GM23338 (cell line): ENCODE results near the gene FUT8. TPM values are rescaled to one million over a fixed set of nuclear protein-coding genes. Genes with fewer than 3 reads are reported as not detected.

ENCODE experiments used
- ATAC-seq: fragments of 200-7000 bp; cut with Tn5 transposase; 3 replicates; pipeline ENCODE4 v1.9.1; 2020
- DNase-seq: peaks from one replicate; pipeline ENCODE4 v3.0.0-alpha.2; 2015; ENCODE audit warnings: low spot score
- H2AFZ ChIP-seq: fragments of 200-600 bp; sonication (generic); 2 replicates; pipeline ENCODE4 v1.8.0; 2016; ENCODE audit warnings: antibody characterized with exemption, mild to moderate bottlenecking, moderate library complexity
- H3F3A ChIP-seq: fragments of 200-600 bp; sonication (generic); replicated peaks from 2 replicates; pipeline ENCODE4 v1.8.0; 2017; ENCODE audit warnings: antibody characterized with exemption, mixed run types, low read depth
- H3K27ac ChIP-seq: fragments of 200-600 bp; sonication (generic); 2 replicates; pipeline ENCODE4 v1.6.1; 2016; ENCODE audit warnings: low read depth
- H3K27me3 ChIP-seq: fragments of 200-600 bp; sonication (generic); 2 replicates; pipeline ENCODE4 v1.8.0; 2016; ENCODE audit warnings: mild to moderate bottlenecking, mixed run types, moderate library complexity; ENCODE audit not compliant: insufficient read depth
- H3K36me3 ChIP-seq: fragments of 200-600 bp; sonication (generic); 2 replicates; pipeline ENCODE4 v1.8.0; 2016; ENCODE audit warnings: mild to moderate bottlenecking; ENCODE audit not compliant: insufficient read depth
- H3K4me1 ChIP-seq: fragments of 200-600 bp; sonication (generic); 2 replicates; pipeline ENCODE4 v1.8.0; 2016; ENCODE audit warnings: mild to moderate bottlenecking, moderate library complexity; ENCODE audit not compliant: insufficient read depth
- H3K4me2 ChIP-seq: fragments of 200-600 bp; sonication (generic); 2 replicates; pipeline ENCODE4 v1.7.1; 2017; ENCODE audit warnings: mixed run types
- H3K4me3 ChIP-seq: fragments of 200-600 bp; sonication (generic); 2 replicates; pipeline ENCODE4 v1.6.1; 2016; ENCODE audit warnings: mixed run types
- H3K79me2 ChIP-seq: fragments of 200-600 bp; sonication (generic); replicated peaks from 2 replicates; pipeline ENCODE4 v1.8.0; 2017; ENCODE audit warnings: mild to moderate bottlenecking; ENCODE audit not compliant: insufficient read depth
- H3K9me2 ChIP-seq: fragments of 200-600 bp; sonication (generic); 2 replicates; pipeline ENCODE4 v1.8.0; 2017; ENCODE audit not compliant: insufficient read depth
- H4K20me1 ChIP-seq: fragments of 200-600 bp; sonication (generic); replicated peaks from 2 replicates; pipeline ENCODE4 v1.8.0; 2017; ENCODE audit warnings: mild to moderate bottlenecking; ENCODE audit not compliant: insufficient read depth
- H3K27ac Mint-ChIP-seq: 2 replicates; pipeline ENCODE4 v1.8.0; 2020; ENCODE audit warnings: inconsistent platforms, mild to moderate bottlenecking, moderate library complexity, mixed read lengths
- H3K27me3 Mint-ChIP-seq: 3 replicates; pipeline ENCODE4 v1.8.0; 2022; ENCODE audit warnings: low read depth, mild to moderate bottlenecking, moderate library complexity, mixed read lengths, inconsistent platforms; ENCODE audit not compliant: insufficient read depth, poor library complexity
- H3K36me3 Mint-ChIP-seq: 3 replicates; pipeline ENCODE4 v1.8.0; 2021; ENCODE audit warnings: low read depth, mild to moderate bottlenecking, inconsistent platforms, moderate library complexity, mixed read lengths
- H3K4me1 Mint-ChIP-seq: 3 replicates; pipeline ENCODE4 v1.8.0; 2020; ENCODE audit warnings: mild to moderate bottlenecking, inconsistent platforms, mixed read lengths
- H3K4me3 Mint-ChIP-seq: 3 replicates; pipeline ENCODE4 v1.8.0; 2021; ENCODE audit warnings: moderate library complexity, mild to moderate bottlenecking, inconsistent platforms, mixed read lengths
- H3K9me3 Mint-ChIP-seq: 3 replicates; pipeline ENCODE4 v1.8.0; 2020; ENCODE audit warnings: moderate library complexity, mild to moderate bottlenecking, inconsistent platforms, mixed read lengths
- CREB1 ChIP-seq: fragments of 250-450 bp; sonication (Bioruptor Pico); IDR thresholded peaks from 2 replicates; pipeline ENCODE4 v1.5.0; 2020; ENCODE audit warnings: low read depth, mild to moderate bottlenecking, moderate library complexity
- ETS1 ChIP-seq: IDR thresholded peaks from 2 replicates; pipeline ENCODE4 v1.6.1; 2016; ENCODE audit warnings: antibody characterized with exemption
- EZH2phosphoT487 ChIP-seq: fragments of 200-600 bp; sonication (generic); IDR thresholded peaks from one replicate; pipeline ENCODE4 v1.8.1; 2018; ENCODE audit warnings: antibody characterized with exemption; ENCODE audit not compliant: unreplicated experiment
- NANOG ChIP-seq: IDR thresholded peaks from 2 replicates; pipeline ENCODE4 v1.6.1; 2016; ENCODE audit warnings: antibody characterized with exemption, borderline replicate concordance
- ZNF114 ChIP-seq: fragments of 250-450 bp; sonication (Bioruptor Pico); IDR thresholded peaks from 2 replicates; pipeline ENCODE4 v1.5.0; 2020; ENCODE audit warnings: mild to moderate bottlenecking, moderate library complexity
- polyA plus RNA-seq: library from polyadenylated mRNA; unstranded; fragments of >200 nt; fragmentation: Nextera tagmentation; extraction: Ambion mirVana; gene quantifications from 2 replicates; pipeline ENCODE4 v1.2.1, GENCODE V29; 2016
- total RNA-seq: library from RNA; depleted of rRNA; stranded (reverse); fragments of >200 nt; shearing (Covaris generic); gene quantifications from 2 replicates; pipeline ENCODE4 v1.2.3, GENCODE V29; 2014
- TF ChIP-seq, protein P1 (sequence below), 2 experiments: fragments of 200-600 bp in 1 of 2; sonication (generic) in 1 of 2; conservative IDR thresholded peaks; 2 replicates each; pipeline versions ENCODE4 v1.5.1 to v1.6.1; 2016 to 2017; ENCODE audit warnings: antibody characterized with exemption in 2 of 2, low read depth in 2 of 2, mild to moderate bottlenecking in 2 of 2, moderate library complexity in 1 of 2

Gene FUT8
- total and polyA plus RNA-seq, 2 experiments from 2014 or later: 8.2 to 23.2 TPM

GRCh38 chr14:65789363-65789762 lies 376.8 kb downstream of the FUT8 start (continued):
- TF ChIP-seq, protein P1, sequence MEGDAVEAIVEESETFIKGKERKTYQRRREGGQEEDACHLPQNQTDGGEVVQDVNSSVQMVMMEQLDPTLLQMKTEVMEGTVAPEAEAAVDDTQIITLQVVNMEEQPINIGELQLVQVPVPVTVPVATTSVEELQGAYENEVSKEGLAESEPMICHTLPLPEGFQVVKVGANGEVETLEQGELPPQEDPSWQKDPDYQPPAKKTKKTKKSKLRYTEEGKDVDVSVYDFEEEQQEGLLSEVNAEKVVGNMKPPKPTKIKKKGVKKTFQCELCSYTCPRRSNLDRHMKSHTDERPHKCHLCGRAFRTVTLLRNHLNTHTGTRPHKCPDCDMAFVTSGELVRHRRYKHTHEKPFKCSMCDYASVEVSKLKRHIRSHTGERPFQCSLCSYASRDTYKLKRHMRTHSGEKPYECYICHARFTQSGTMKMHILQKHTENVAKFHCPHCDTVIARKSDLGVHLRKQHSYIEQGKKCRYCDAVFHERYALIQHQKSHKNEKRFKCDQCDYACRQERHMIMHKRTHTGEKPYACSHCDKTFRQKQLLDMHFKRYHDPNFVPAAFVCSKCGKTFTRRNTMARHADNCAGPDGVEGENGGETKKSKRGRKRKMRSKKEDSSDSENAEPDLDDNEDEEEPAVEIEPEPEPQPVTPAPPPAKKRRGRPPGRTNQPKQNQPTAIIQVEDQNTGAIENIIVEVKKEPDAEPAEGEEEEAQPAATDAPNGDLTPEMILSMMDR (conservative IDR thresholded peaks at IDR 0.05; ENCODE audit: low read depth in 2 of 2): no peak
- TF ChIP-seq CREB1 (CRISPR knock-in tag): no peak
- TF ChIP-seq NANOG: no peak
- TF ChIP-seq EZH2phosphoT487: no peak

- H3K9me2 ChIP-seq: peaks cover 3% of the 10 kb centered on the region; the same call in 1 of the 2 replicates
- no peaks in the 10 kb centered on the region for H3K27me3 Mint-ChIP-seq
- no peaks in the 10 kb centered on the region for H3K27me3 ChIP-seq
- no peaks in the 10 kb centered on the region for H3F3A ChIP-seq
- H3K9me3 Mint-ChIP-seq: no peaks in the 10 kb centered on the region
- no peak overlapping the region for H3K4me2 ChIP-seq
- H3K4me3 Mint-ChIP-seq: no peak overlapping the region
- H3K79me2 ChIP-seq: no peaks in the 10 kb centered on the region
- no peaks in the 10 kb centered on the region for H3K4me1 ChIP-seq
- ATAC-seq (peak; percentile 70), DNase-seq (peak; percentile 42)
- no peaks in the 10 kb centered on the region; the same call in 2 of the 3 replicates for H3K4me1 Mint-ChIP-seq
- no peaks in the 10 kb centered on the region for H4K20me1 ChIP-seq
- no peak for TF ChIP-seq ETS1
- no peak for TF ChIP-seq ZNF114 (CRISPR knock-in tag)
- TF ChIP-seq, protein P1 (conservative IDR thresholded peaks at IDR 0.05; ENCODE audit: low read depth in 2 of 2): peak; percentile 41 to 63
- no peak overlapping the region for H3K27ac ChIP-seq
- no peak overlapping the region for H3K27ac Mint-ChIP-seq
- H3K36me3 Mint-ChIP-seq: no peaks in the 10 kb centered on the region; the same call in 2 of the 3 replicates
- no peak overlapping the region for H3K4me3 ChIP-seq
- H2AFZ ChIP-seq: no peak overlapping the region
- no peaks in the 10 kb centered on the region for H3K36me3 ChIP-seq
Observed at GRCh38 chr14:65790172-65790815, 377.8 kb downstream of the FUT8 start.
